Nephron (organoid): ENCODE results near the gene YIPF3.
"Not testable (repeated sequence)": the region's sequence is repeated elsewhere in the genome, so short reads cannot be mapped to it uniquely, and the experiment has no call there.

Source experiments
- H3K27ac Mint-ChIP-seq, 3 experiments: 2 replicates each; pipeline ENCODE4 v1.8.0; 2020; ENCODE audit warnings: mixed read lengths in 3 of 3, mild to moderate bottlenecking in 2 of 3, moderate library complexity in 1 of 3
- H3K27me3 Mint-ChIP-seq: 2 replicates; pipeline ENCODE4 v1.8.0; 2021; ENCODE audit warnings: low read depth, mild to moderate bottlenecking, moderate library complexity, mixed read lengths
- H3K36me3 Mint-ChIP-seq: 2 replicates; pipeline ENCODE4 v1.8.0; 2020; ENCODE audit warnings: low read depth, mixed read lengths
- H3K4me1 Mint-ChIP-seq: 2 replicates; pipeline ENCODE4 v1.8.0; 2020; ENCODE audit warnings: mixed read lengths
- H3K4me3 Mint-ChIP-seq, 3 experiments: 2 replicates each; pipeline ENCODE4 v1.8.0; 2020; ENCODE audit warnings: mild to moderate bottlenecking in 3 of 3, mixed read lengths in 3 of 3, moderate library complexity in 2 of 3
- H3K9me3 Mint-ChIP-seq: 2 replicates; pipeline ENCODE4 v1.8.0; 2020; ENCODE audit warnings: mixed read lengths
- TF ChIP-seq, protein P1 (sequence below), 3 experiments: fragments of 200-600 bp; sonication (generic); IDR thresholded peaks; one replicate each; pipeline ENCODE4 v1.5.0; 2021; ENCODE audit warnings: antibody characterized with exemption in 3 of 3; ENCODE audit not compliant: unreplicated experiment in 3 of 3

Gene YIPF3

DNA sequence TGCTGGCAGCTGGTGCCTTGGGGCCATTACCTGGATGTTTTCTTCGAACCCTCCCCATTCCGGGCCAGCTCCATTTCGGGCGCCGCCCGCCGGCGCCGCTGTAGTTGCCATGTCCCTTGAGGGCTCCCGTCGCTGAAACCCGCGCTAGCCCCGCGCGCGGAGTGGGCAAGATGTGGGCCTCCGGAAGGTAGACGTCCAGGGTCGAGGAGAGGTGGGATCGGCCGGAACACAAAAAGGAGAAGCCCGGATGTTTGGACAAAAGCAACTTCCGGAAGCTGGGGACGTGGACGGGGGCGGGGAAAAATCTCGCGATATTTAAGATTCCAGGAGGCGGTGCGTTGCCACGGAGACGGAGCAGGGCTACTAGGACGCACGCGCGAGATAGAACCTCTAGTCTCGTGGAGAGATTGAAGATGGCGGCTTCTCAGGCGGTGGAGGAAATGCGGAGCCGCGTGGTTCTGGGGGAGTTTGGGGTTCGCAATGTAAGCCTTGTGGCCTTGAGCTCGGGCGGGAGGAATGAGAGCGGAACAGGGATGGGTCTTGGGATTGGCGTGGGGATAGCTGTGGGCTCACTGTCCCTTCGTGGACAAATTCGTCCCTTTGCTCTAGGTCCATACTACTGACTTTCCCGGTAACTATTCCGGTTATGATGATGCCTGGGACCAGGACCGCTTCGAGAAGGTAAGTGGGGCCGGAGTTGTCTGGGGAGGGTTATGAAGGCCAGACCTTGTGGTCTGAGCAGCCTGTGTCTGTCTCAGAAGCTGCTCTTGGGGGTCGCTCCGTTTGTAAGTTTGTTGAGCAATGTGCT is at the start of gene YIPF3, which contains the start of gene POLR1C:
YIPF3 (minus strand) TSS at position 230 of the 808 bp plus-strand sequence; CDS start at position 111, 119 bp downstream.
POLR1C (plus strand) TSS at position 393 of the 808 bp plus-strand sequence; CDS start at position 414, 21 bp downstream.
- Mint-ChIP-seq H3K36me3 (peaks cover 37% of the 10 kb centered on the region), H3K9me3 (no peaks in the 10 kb centered on the region), H3K27ac (no peak within 1 kb of the TSS), H3K4me1 (peaks cover 19% of the 10 kb centered on the region), H3K27me3 (no peaks in the 10 kb centered on the region), H3K4me3 (no peak within 1 kb of the TSS)
- TF ChIP-seq, protein P1, sequence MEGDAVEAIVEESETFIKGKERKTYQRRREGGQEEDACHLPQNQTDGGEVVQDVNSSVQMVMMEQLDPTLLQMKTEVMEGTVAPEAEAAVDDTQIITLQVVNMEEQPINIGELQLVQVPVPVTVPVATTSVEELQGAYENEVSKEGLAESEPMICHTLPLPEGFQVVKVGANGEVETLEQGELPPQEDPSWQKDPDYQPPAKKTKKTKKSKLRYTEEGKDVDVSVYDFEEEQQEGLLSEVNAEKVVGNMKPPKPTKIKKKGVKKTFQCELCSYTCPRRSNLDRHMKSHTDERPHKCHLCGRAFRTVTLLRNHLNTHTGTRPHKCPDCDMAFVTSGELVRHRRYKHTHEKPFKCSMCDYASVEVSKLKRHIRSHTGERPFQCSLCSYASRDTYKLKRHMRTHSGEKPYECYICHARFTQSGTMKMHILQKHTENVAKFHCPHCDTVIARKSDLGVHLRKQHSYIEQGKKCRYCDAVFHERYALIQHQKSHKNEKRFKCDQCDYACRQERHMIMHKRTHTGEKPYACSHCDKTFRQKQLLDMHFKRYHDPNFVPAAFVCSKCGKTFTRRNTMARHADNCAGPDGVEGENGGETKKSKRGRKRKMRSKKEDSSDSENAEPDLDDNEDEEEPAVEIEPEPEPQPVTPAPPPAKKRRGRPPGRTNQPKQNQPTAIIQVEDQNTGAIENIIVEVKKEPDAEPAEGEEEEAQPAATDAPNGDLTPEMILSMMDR (IDR thresholded peaks at IDR 0.05; ENCODE audit: unreplicated experiment in 3 of 3), result no peak

DNA sequence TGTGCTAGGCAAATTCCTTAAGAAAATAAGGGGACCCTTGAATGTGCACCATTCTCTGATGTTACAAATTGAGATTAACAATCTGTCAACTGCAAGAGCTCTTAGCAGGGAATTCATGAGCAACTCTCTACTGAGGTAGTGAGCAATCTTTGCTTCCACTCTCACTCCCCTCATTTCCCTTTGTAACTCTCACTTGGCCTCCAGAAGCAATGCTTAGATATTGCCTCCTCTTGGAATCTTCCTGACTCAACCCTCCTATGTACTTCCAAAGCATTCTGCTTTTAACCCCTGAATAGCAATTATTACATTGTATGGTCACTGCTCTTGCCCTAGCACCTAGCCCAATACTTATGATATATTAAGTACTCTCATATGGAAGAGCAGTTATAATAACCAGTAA is 42.6 kb upstream of the YIPF3 start:
- no peaks in the 10 kb centered on the region for H3K9me3 Mint-ChIP-seq
- no peaks in the 10 kb centered on the region for H3K4me1 Mint-ChIP-seq
- no peak overlapping the region for H3K27ac Mint-ChIP-seq
- H3K27me3 Mint-ChIP-seq, result no peaks in the 10 kb centered on the region
- H3K4me3 Mint-ChIP-seq, result no peak overlapping the region
- TF ChIP-seq, protein P1 (IDR thresholded peaks at IDR 0.05; ENCODE audit: unreplicated experiment in 3 of 3), result no peak
- peaks cover 64% of the 10 kb centered on the region for H3K36me3 Mint-ChIP-seq

DNA sequence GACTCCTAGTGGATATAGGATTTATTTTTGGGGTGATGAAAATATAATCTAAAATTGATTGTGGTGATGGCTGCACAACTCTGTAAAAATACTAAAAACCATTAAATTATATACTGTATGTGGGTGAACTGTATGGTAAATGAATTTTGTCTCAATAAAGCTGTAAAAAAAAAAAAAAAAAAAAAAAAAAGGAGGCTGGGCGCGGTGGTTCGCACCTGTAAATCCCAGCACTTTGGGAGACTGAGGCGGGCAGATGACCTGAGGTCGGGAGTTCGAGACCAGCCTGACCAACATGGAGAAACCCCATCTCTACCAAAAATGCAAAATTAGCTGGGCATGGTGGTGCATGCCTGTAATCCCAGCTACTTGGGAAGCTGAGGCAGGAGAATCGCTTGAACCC is 40.9 kb upstream of the YIPF3 start:
- H3K27ac Mint-ChIP-seq, H3K4me1 Mint-ChIP-seq, H3K9me3 Mint-ChIP-seq, H3K27me3 Mint-ChIP-seq, H3K4me3 Mint-ChIP-seq: not testable (repeated sequence)
- peaks cover 71% of the 10 kb centered on the region for H3K36me3 Mint-ChIP-seq

DNA sequence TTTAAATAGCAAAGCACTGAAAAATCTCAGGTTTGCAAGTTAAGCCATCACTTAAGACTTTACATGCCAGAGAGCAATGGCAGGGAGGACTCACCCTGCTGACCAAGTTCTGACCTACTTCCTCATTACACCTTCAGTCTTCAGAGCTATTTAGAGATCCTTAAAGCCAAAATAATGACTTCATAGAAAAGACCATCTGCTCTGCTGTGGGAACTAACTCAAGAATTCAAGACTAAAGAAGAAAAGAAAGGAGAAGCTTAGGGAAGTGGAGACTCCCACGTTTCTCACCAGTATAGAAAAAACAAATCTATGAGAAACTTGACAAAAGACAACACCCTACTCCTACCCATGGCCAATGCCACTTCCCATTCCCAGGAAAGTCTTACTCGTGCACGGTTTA is 30.5 kb upstream of the YIPF3 start:
- H3K4me3 Mint-ChIP-seq, result no peak overlapping the region
- peaks cover 62% of the 10 kb centered on the region for H3K36me3 Mint-ChIP-seq
- no peaks in the 10 kb centered on the region for H3K4me1 Mint-ChIP-seq
- peak overlapping the region in 1 of 3 experiments; percentile 81 for H3K27ac Mint-ChIP-seq
- TF ChIP-seq, protein P1 (IDR thresholded peaks at IDR 0.05; ENCODE audit: unreplicated experiment in 3 of 3), result no peak
- H3K9me3 Mint-ChIP-seq, result no peaks in the 10 kb centered on the region
- no peaks in the 10 kb centered on the region for H3K27me3 Mint-ChIP-seq

DNA sequence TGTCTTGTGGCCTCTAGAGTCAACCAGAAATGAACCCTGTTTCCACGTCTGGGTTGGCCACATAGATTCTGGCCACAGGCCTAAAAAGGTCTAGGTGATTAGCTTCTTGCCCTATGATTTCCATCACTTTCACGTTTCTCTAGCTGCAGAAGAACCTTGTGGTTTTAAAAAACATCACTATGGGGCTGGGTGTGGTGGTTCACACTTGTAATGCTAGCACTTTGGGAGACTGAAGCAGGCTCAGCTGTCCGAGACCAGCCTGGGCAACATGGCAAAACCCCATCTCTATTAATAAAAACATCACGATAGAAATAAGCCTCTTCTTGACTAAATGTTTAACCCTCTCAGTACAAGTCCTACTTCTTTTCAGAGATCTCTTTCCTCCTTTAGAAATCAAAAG is 27.7 kb upstream of the YIPF3 start:
- H3K27ac Mint-ChIP-seq, result no peak overlapping the region
- peaks cover 57% of the 10 kb centered on the region for H3K36me3 Mint-ChIP-seq
- H3K4me1 Mint-ChIP-seq, result no peaks in the 10 kb centered on the region
- no peak overlapping the region for H3K4me3 Mint-ChIP-seq
- TF ChIP-seq, protein P1 (IDR thresholded peaks at IDR 0.05; ENCODE audit: unreplicated experiment in 3 of 3), result no peak
- H3K27me3 Mint-ChIP-seq, result no peaks in the 10 kb centered on the region
- H3K9me3 Mint-ChIP-seq, result no peaks in the 10 kb centered on the region

DNA sequence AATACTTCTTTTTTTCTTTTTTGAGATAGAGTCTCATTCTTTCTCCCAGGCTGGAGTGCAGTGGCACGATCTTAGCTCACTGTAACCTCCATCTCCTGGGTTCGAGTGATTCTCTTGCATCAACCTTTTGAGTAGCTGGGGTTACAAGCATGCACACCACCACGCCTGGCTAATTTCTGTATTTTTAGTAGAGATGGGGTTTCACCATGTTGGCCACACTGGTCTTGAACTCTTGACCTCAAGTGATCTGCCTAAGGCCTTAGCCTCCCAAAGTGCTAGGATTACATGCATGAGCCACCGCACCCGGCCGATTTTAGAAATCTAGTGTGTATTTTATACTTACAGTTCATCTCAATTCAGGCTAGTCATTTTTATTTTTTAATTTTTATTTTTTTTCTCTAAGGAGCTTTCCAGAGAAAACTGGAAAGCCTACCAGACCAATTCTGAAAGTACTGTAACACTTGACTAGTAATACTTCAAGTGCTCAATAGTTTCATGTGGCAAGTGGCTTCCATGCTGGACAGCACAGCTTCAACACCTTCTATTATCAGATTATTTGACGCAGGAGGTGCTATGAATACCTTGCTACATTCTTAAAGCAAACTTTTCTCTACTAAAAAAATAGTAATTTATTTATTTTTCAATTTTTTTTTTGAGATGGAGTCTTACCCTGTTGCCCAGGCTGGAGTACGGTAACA is 25.2 kb upstream of the YIPF3 start:
- Mint-ChIP-seq H3K4me1 (no peaks in the 10 kb centered on the region), H3K27ac (no peak overlapping the region), H3K4me3 (no peak overlapping the region), H3K9me3 (no peaks in the 10 kb centered on the region), H3K36me3 (peaks cover 53% of the 10 kb centered on the region), H3K27me3 (no peaks in the 10 kb centered on the region)
- TF ChIP-seq, protein P1 (IDR thresholded peaks at IDR 0.05; ENCODE audit: unreplicated experiment in 3 of 3), result no peak
